GM23248 (cell line): ENCODE results near the gene AMN1. TPM values are rescaled to one million over a fixed set of nuclear protein-coding genes. Genes with fewer than 3 reads are reported as not detected.

Experiments used
- DNase-seq: peaks from one replicate; pipeline ENCODE4 v3.0.0-alpha.2; 2015
- H2AFZ ChIP-seq: fragments of 200-600 bp; sonication (generic); 2 replicates; pipeline ENCODE4 v1.6.1; 2016; ENCODE audit warnings: antibody characterized with exemption
- H3F3A ChIP-seq: fragments of 200-600 bp; sonication (generic); 2 replicates; pipeline ENCODE4 v1.6.1; 2016; ENCODE audit warnings: mild to moderate bottlenecking, antibody characterized with exemption, mixed run types; ENCODE audit not compliant: insufficient read depth
- H3K27ac ChIP-seq: fragments of 200-600 bp; sonication (generic); 2 replicates; pipeline ENCODE4 v1.5.1; 2016; ENCODE audit warnings: mild to moderate bottlenecking
- H3K27me3 ChIP-seq: fragments of 200-600 bp; sonication (generic); replicated peaks from 2 replicates; pipeline ENCODE4 v1.6.1; 2016; ENCODE audit warnings: mild to moderate bottlenecking; ENCODE audit not compliant: insufficient read depth
- H3K36me3 ChIP-seq: fragments of 200-600 bp; sonication (generic); 2 replicates; pipeline ENCODE4 v1.6.1; 2016; ENCODE audit warnings: low read depth, mild to moderate bottlenecking
- H3K4me1 ChIP-seq: fragments of 200-600 bp; sonication (generic); 2 replicates; pipeline ENCODE4 v1.6.1; 2016; ENCODE audit warnings: mild to moderate bottlenecking; ENCODE audit not compliant: insufficient read depth
- H3K4me2 ChIP-seq: fragments of 200-600 bp; sonication (generic); one replicate; pipeline ENCODE4 v1.6.1; 2016; ENCODE audit warnings: mild to moderate bottlenecking; ENCODE audit not compliant: unreplicated experiment
- H3K4me3 ChIP-seq: fragments of 200-600 bp; sonication (generic); 2 replicates; pipeline ENCODE4 v1.5.1; 2016; ENCODE audit warnings: mild to moderate bottlenecking
- H3K79me2 ChIP-seq: fragments of 200-600 bp; sonication (generic); 2 replicates; pipeline ENCODE4 v1.6.1; 2016; ENCODE audit warnings: mild to moderate bottlenecking; ENCODE audit not compliant: insufficient read depth
- H3K9ac ChIP-seq: fragments of 200-600 bp; sonication (generic); 2 replicates; pipeline ENCODE4 v1.6.1; 2016; ENCODE audit warnings: mild to moderate bottlenecking
- H3K9me2 ChIP-seq: fragments of 200-600 bp; sonication (generic); 2 replicates; pipeline ENCODE4 v1.6.1; 2016; ENCODE audit warnings: mixed run types, mild to moderate bottlenecking, moderate library complexity; ENCODE audit not compliant: insufficient read depth
- H3K9me3 ChIP-seq: fragments of 200-600 bp; sonication (generic); one replicate; pipeline ENCODE4 v1.6.1; 2017; ENCODE audit warnings: low read depth
- H4K20me1 ChIP-seq: fragments of 200-600 bp; sonication (generic); 2 replicates; pipeline ENCODE4 v1.6.0; 2016; ENCODE audit not compliant: insufficient read depth
- EZH2 ChIP-seq: fragments of 200-600 bp; sonication (generic); IDR thresholded peaks from 2 replicates; pipeline ENCODE4 v1.6.1; 2018; ENCODE audit warnings: antibody characterized with exemption, mild to moderate bottlenecking; ENCODE audit not compliant: insufficient read depth, poor library complexity, severe bottlenecking
- EZH2phosphoT487 ChIP-seq: fragments of 200-600 bp; sonication (generic); IDR thresholded peaks from 2 replicates; pipeline ENCODE4 v1.6.1; 2018; ENCODE audit warnings: antibody characterized with exemption, moderate library complexity, mild to moderate bottlenecking, low read depth; ENCODE audit not compliant: insufficient read depth
- WGBS, 2 experiments: methylation state at CpG; one replicate each; pipeline ENCODE4 v1.1.6; 2015 to 2017; ENCODE audit warnings: low lambda C conversion rate in 2 of 2, low coverage in 1 of 2; ENCODE audit errors: missing lambda C conversion rate in 2 of 2; 5-methylcytosine and 5-hydroxymethylcytosine counted together
- in situ Hi-C: fragments of 300-500 bp; cut with MboI; formaldehyde crosslinking; loops from 2 replicates; pipeline ENCODE4 v1.15.0; 2020
- polyA plus RNA-seq: library from polyadenylated mRNA; unstranded; fragments of >200 nt; fragmentation: Nextera tagmentation; extraction: Ambion mirVana; gene quantifications from 2 replicates; pipeline ENCODE4 v1.2.1, GENCODE V29; 2016
- total RNA-seq: library from RNA; depleted of rRNA; stranded (reverse); fragments of >200 nt; shearing (Covaris generic); gene quantifications from 2 replicates; pipeline ENCODE4 v1.2.3, GENCODE V29; 2014

The AMN1 gene
- total and polyA plus RNA-seq, 2 experiments from 2014 or later = 5.0 to 5.7 TPM

- TF ChIP-seq EZH2phosphoT487 = no peak
- Histone ChIP-seq H3K9me2 (no peaks in the 10 kb centered on the region), H3K9ac (no peak overlapping the region), H3K27ac (no peak overlapping the region), H2AFZ (no peak overlapping the region), H3K36me3 (no peaks in the 10 kb centered on the region), H4K20me1 (no peaks in the 10 kb centered on the region), H3K9me3 (no peaks in the 10 kb centered on the region), H3K27me3 (no peaks in the 10 kb centered on the region), H3K4me3 (no peak overlapping the region), H3K4me2 (no peak overlapping the region), H3K79me2 (no peaks in the 10 kb centered on the region), H3K4me1 (no peaks in the 10 kb centered on the region), H3F3A (no peaks in the 10 kb centered on the region)
- whole genome bisulfite sequencing, 2 experiments = 53 to 63% methylated on average over 11 of the region's 11 CpGs
- no peak for DNase-seq
- in situ Hi-C loops = no loop called here
Measured at GRCh38 chr12:31641509-31642090, 87.2 kb downstream of the AMN1 start.

GRCh38 chr12:31634620-31635019 lies 94.2 kb downstream of the AMN1 start:
- Histone ChIP-seq H3K4me3 (no peak overlapping the region), H3K27ac (no peak overlapping the region), H3F3A (no peaks in the 10 kb centered on the region), H3K79me2 (no peaks in the 10 kb centered on the region), H3K4me2 (no peak overlapping the region), H3K4me1 (peaks cover 9% of the 10 kb centered on the region), H3K9ac (no peak overlapping the region), H2AFZ (no peak overlapping the region), H4K20me1 (no peaks in the 10 kb centered on the region), H3K27me3 (no peaks in the 10 kb centered on the region), H3K9me2 (no peaks in the 10 kb centered on the region), H3K9me3 (no peaks in the 10 kb centered on the region), H3K36me3 (no peaks in the 10 kb centered on the region)
- in situ Hi-C loops = loop anchor here (5.0 kb wide), 1 partner anchor 232 kb away; no protein-coding TSS in a partner anchor
- WGBS, 2 experiments = 29 to 53% methylated on average over 1 of the region's 1 CpG
- TF ChIP-seq EZH2 (no peak), EZH2phosphoT487 (no peak)
- no peak for DNase-seq

DNA sequence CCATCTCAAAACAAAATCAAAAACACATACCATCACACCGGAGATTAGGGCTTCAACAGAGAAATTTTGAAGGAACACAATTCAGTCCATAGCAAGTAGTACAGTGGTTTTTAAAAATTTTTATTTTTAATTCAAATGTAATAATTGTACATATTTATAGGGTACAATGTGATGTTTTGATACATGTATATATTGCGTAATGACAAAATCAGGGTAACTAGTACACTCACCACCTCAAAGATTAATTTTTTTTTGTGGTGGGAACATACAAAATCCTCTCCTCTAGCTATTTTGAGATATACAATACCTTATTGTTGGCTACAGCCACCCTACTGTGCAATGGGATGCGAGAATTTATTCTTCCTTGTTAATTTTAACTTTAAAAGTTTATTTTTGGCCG lies 95.4 kb downstream of the AMN1 start:
- Histone ChIP-seq H3K9me3 (no peaks in the 10 kb centered on the region), H3K36me3 (no peaks in the 10 kb centered on the region), H3K4me1 (peaks cover 11% of the 10 kb centered on the region), H3K27me3 (no peaks in the 10 kb centered on the region), H3K4me3 (no peak overlapping the region), H3K79me2 (no peaks in the 10 kb centered on the region), H2AFZ (no peak overlapping the region), H3K27ac (no peak overlapping the region), H3F3A (no peaks in the 10 kb centered on the region), H3K9me2 (no peaks in the 10 kb centered on the region), H3K4me2 (no peak overlapping the region), H3K9ac (no peak overlapping the region), H4K20me1 (no peaks in the 10 kb centered on the region)
- DNase-seq = no peak
- no peak for TF ChIP-seq EZH2
- in situ Hi-C loops = no loop called here
- 76 to 77% methylated on average over 4 of the region's 4 CpGs for WGBS, 2 experiments

DNA sequence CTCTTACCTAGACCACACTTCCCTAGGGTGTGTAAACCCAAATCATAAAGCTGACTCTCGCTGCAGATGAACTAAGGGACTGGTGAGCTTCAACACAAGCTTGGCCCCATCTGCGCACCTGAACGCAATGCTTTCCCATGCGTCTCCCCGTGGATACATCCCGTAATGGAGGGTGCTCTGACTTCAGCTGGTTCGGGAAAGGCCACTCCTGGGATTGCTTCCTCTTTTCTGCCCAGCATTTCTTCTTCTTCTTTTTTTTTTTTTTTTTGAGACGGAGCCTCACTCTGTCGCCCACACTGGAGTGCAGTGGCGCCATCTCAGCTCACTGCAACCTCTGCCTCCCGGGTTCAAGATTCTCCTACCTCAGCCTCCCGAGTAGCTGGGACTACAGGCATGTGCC lies 97.0 kb downstream of the AMN1 start:
- Histone ChIP-seq H3K36me3 (no peaks in the 10 kb centered on the region), H3K4me2 (no peak overlapping the region), H3K79me2 (no peaks in the 10 kb centered on the region), H3K9me2 (no peaks in the 10 kb centered on the region), H3K27ac (no peak overlapping the region), H4K20me1 (no peaks in the 10 kb centered on the region), H3K4me1 (peaks cover 11% of the 10 kb centered on the region), H3K9me3 (no peaks in the 10 kb centered on the region), H3F3A (no peaks in the 10 kb centered on the region), H2AFZ (no peak overlapping the region), H3K27me3 (no peaks in the 10 kb centered on the region), H3K4me3 (no peak overlapping the region), H3K9ac (no peak overlapping the region)
- in situ Hi-C loops = no loop called here
- no peak for DNase-seq
- TF ChIP-seq EZH2 (no peak), EZH2phosphoT487 (no peak)
- WGBS, 2 experiments = 90 to 95% methylated on average over 8 to 12 of the region's 12 CpGs
